HepG2 (cell line): ENCODE results near the gene ACTN1. TPM values are rescaled to one million over a fixed set of nuclear protein-coding genes. Genes with fewer than 3 reads are reported as not detected.

Source experiments
- BRF2 ChIP-seq: sonication (generic); formaldehyde crosslinking; IDR thresholded peaks from 2 replicates; pipeline ENCODE4 v1.8.1; 2022; ENCODE audit warnings: mild to moderate bottlenecking, missing genetic modification reagents
- DZIP1 ChIP-seq: sonication (generic); formaldehyde crosslinking; IDR thresholded peaks from 2 replicates; pipeline ENCODE4 v1.5.0; 2020; ENCODE audit warnings: mild to moderate bottlenecking, missing genetic modification reagents
- ELF3 ChIP-seq: IDR thresholded peaks from 2 replicates; pipeline ENCODE4 v1.6.1; 2016; ENCODE audit warnings: missing genetic modification reagents, missing compliant biosample characterization
- MEF2D ChIP-seq: sonication (generic); formaldehyde crosslinking; IDR thresholded peaks from 2 replicates; pipeline ENCODE4 v1.5.1; 2020; ENCODE audit warnings: mild to moderate bottlenecking, missing genetic modification reagents
- MTERF4 ChIP-seq: sonication (generic); formaldehyde crosslinking; IDR thresholded peaks from 2 replicates; pipeline ENCODE4 v1.8.0; 2023; ENCODE audit warnings: mild to moderate bottlenecking, missing genetic modification reagents
- PATZ1 ChIP-seq: sonication (generic); formaldehyde crosslinking; IDR thresholded peaks from 2 replicates; pipeline ENCODE4 v1.4.0; 2020; ENCODE audit warnings: missing genetic modification reagents
- RAD21 ChIP-seq: fragments of 450-650 bp; formaldehyde crosslinking; IDR thresholded peaks from 2 replicates; pipeline ENCODE4 v1.5.0; 2020; ENCODE audit warnings: mild to moderate bottlenecking
- SMAD3 ChIP-seq: sonication (generic); formaldehyde crosslinking; IDR thresholded peaks from 2 replicates; pipeline ENCODE4 v1.4.0; 2020; ENCODE audit warnings: missing genetic modification reagents
- SOX13 ChIP-seq, 3 experiments: fragments of 450-650 bp in 1 of 3; sonication (generic) in 1 of 3; formaldehyde crosslinking in 1 of 3; IDR thresholded peaks in 2 of 3; conservative IDR thresholded peaks in 1 of 3; 2 replicates each; pipeline versions ENCODE4 v1.5.0 to v1.6.1; 2016 to 2020; ENCODE audit warnings: antibody characterized with exemption in 1 of 3, mild to moderate bottlenecking in 1 of 3, missing compliant biosample characterization in 1 of 3, missing genetic modification reagents in 1 of 3, moderate library complexity in 1 of 3
- STAG1 ChIP-seq: sonication (generic); formaldehyde crosslinking; IDR thresholded peaks from 2 replicates; pipeline ENCODE4 v1.4.0; 2020; ENCODE audit warnings: missing genetic modification reagents
- UBTF ChIP-seq: sonication (generic); formaldehyde crosslinking; IDR thresholded peaks from 2 replicates; pipeline ENCODE4 v1.4.0; 2020; ENCODE audit warnings: mild to moderate bottlenecking, missing genetic modification reagents
- XRCC5 ChIP-seq: fragments of 200-400 bp; formaldehyde crosslinking; optimal IDR thresholded peaks from 2 replicates; pipeline ENCODE3; 2017; ENCODE audit warnings: mild to moderate bottlenecking, low read length
- ZKSCAN1 ChIP-seq: fragments of 150-350 bp; IDR thresholded peaks from 2 replicates; pipeline ENCODE4 v1.6.1; 2014; ENCODE audit warnings: low read length
- ZNF362 ChIP-seq: sonication (generic); formaldehyde crosslinking; IDR thresholded peaks from 2 replicates; pipeline ENCODE4 v1.4.0; 2020; ENCODE audit warnings: missing genetic modification reagents, mild to moderate bottlenecking, borderline replicate concordance
- ZNF451 ChIP-seq: sonication (generic); formaldehyde crosslinking; IDR thresholded peaks from 2 replicates; pipeline ENCODE4 v1.5.0; 2020; ENCODE audit warnings: mild to moderate bottlenecking, missing genetic modification reagents
- ZUFSP ChIP-seq: sonication (generic); formaldehyde crosslinking; IDR thresholded peaks from 2 replicates; pipeline ENCODE4 v1.9.0; 2021; ENCODE audit warnings: missing genetic modification reagents, mild to moderate bottlenecking, borderline replicate concordance
- polyA plus RNA-seq, 8 experiments: library from polyadenylated mRNA; depleted of rRNA in 3 of 8; stranded (reverse) in 7 of 8; unstranded in 1 of 8; fragments of >200 nt; fragmentation: Illumina TruSeq in 4 of 8; extraction: Trizol in 4 of 8; gene quantifications; 2 replicates each; pipeline versions ENCODE4 v1.2.1 to v1.2.3, GENCODE V29; 2011 to 2016; ENCODE audit warnings: low read depth in 4 of 8, missing spikeins in 1 of 8, mixed read lengths in 1 of 8; ENCODE audit not compliant: insufficient read depth in 1 of 8
- total RNA-seq, 5 experiments: library from RNA; depleted of rRNA; stranded (reverse); fragments of >200 nt; fragmentation: Illumina TruSeq; extraction: Trizol; gene quantifications; 2 replicates each; pipeline ENCODE4 v1.2.3, GENCODE V29; 2016; ENCODE audit warnings: low read depth in 1 of 5

Gene ACTN1
- total and polyA plus RNA-seq, 2 of the 13 experiments (the other 11 are each of a cell fraction or from before 2014, with no cell fraction given): 58.6 to 162 TPM

- no peak for TF ChIP-seq MEF2D (CRISPR knock-in tag)
- peak; percentile 38 for TF ChIP-seq XRCC5
- TF ChIP-seq ZNF362: peak; percentile 64
- peak; percentile 71 for TF ChIP-seq RAD21 (CRISPR knock-in tag)
- TF ChIP-seq BRF2 (CRISPR knock-in tag): no peak
- TF ChIP-seq ZKSCAN1: no peak
- peak; percentile 43; the same call in 1 of the 2 replicates for TF ChIP-seq ELF3
- no peak for TF ChIP-seq UBTF (CRISPR knock-in tag)
- TF ChIP-seq DZIP1: no peak
- TF ChIP-seq MTERF4 (CRISPR knock-in tag): no peak
- TF ChIP-seq STAG1: peak; percentile 95
- no peak for TF ChIP-seq PATZ1 (CRISPR knock-in tag)
- no peak for TF ChIP-seq ZUFSP (CRISPR knock-in tag)
- no peak for TF ChIP-seq ZNF451 (CRISPR knock-in tag)
- no peak for TF ChIP-seq SOX13 (IDR thresholded peaks at IDR 0.05)
- TF ChIP-seq SOX13 (CRISPR knock-in tag; conservative IDR thresholded peaks at IDR 0.05 in 1 of 2, IDR thresholded peaks at IDR 0.05 in 1 of 2): peak in 1 of 2 experiments; percentile 15; a peak in 1 of 4 replicates
- no peak for TF ChIP-seq SMAD3 (CRISPR knock-in tag)
- TF ChIP-seq, all 625 proteins: peak for 9
These were observed 116.0 kb downstream of the ACTN1 start (continued) for GRCh38 chr14:68862954-68863594.
